Ishikawa (cell line): ENCODE measurements around the gene PRR9.

Experiments used
- CEBPB ChIP-seq: IDR thresholded peaks from 2 replicates; pipeline ENCODE4 v1.6.1; 2012
- CREB1 ChIP-seq: IDR thresholded peaks from 2 replicates; pipeline ENCODE4 v1.6.1; 2012; ENCODE audit warnings: low read depth
- EGR1 ChIP-seq: IDR thresholded peaks from 2 replicates; pipeline ENCODE4 v1.6.1; 2012
- EP300 ChIP-seq: IDR thresholded peaks from 2 replicates; pipeline ENCODE4 v1.6.1; 2012; ENCODE audit warnings: borderline replicate concordance
- FOXM1 ChIP-seq: IDR thresholded peaks from 2 replicates; pipeline ENCODE4 v1.6.1; 2012; ENCODE audit warnings: low read depth, borderline replicate concordance
- NFIC ChIP-seq: IDR thresholded peaks from 2 replicates; pipeline ENCODE4 v1.6.1; 2012
- RAD21 ChIP-seq: IDR thresholded peaks from 2 replicates; pipeline ENCODE4 v1.6.1; 2012; ENCODE audit warnings: low read depth
- TAF1 ChIP-seq: IDR thresholded peaks from 2 replicates; pipeline ENCODE4 v1.6.1; 2012; ENCODE audit warnings: low read depth, mild to moderate bottlenecking
- TCF12 ChIP-seq: IDR thresholded peaks from 2 replicates; pipeline ENCODE4 v1.6.1; 2012; ENCODE audit warnings: low read depth
- TEAD4 ChIP-seq: IDR thresholded peaks from 2 replicates; pipeline ENCODE4 v1.6.1; 2012
- YY1 ChIP-seq: IDR thresholded peaks from 2 replicates; pipeline ENCODE4 v1.6.1; 2012; ENCODE audit warnings: low read depth
- ZBTB7A ChIP-seq: IDR thresholded peaks from 2 replicates; pipeline ENCODE4 v1.6.1; 2012; ENCODE audit warnings: low read depth
- TF ChIP-seq, protein P1 (sequence below): IDR thresholded peaks from 2 replicates; pipeline ENCODE4 v1.6.1; 2012
- TF ChIP-seq, protein P2 (sequence below): IDR thresholded peaks from 2 replicates; pipeline ENCODE4 v1.6.1; 2012; ENCODE audit warnings: low read depth, mild to moderate bottlenecking
- TF ChIP-seq, protein P3 (sequence below): IDR thresholded peaks from 2 replicates; pipeline ENCODE4 v1.6.1; 2012

The PRR9 gene

DNA sequence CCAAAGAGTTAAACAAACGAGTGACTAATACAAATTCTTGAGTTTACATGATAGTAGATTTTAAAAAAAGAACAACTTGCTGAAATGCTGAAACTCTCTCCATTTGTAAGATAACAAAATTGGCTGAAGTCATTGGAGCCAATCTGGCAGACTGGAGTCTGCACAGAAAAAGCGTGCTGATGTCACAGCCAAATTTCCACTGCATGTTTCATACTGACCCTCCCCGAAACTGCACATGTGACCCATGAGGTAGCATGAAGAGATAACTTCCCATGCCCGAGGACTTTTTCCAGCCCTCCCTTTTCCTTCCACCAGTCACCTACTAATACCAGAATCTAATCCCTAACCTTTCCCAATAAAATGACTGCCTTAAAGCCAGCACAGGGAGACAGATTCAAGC lies 15.4 kb upstream of the PRR9 start:
- TF ChIP-seq YY1 (no peak), TAF1 (no peak), EP300 (no peak), CEBPB (no peak), RAD21 (no peak), TEAD4 (no peak), ZBTB7A (no peak), FOXM1 (no peak), TCF12 (no peak), NFIC (no peak), EGR1 (no peak), CREB1 (no peak)
- TF ChIP-seq, protein P1, sequence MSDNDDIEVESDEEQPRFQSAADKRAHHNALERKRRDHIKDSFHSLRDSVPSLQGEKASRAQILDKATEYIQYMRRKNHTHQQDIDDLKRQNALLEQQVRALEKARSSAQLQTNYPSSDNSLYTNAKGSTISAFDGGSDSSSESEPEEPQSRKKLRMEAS: no peak
- TF ChIP-seq, protein P2, sequence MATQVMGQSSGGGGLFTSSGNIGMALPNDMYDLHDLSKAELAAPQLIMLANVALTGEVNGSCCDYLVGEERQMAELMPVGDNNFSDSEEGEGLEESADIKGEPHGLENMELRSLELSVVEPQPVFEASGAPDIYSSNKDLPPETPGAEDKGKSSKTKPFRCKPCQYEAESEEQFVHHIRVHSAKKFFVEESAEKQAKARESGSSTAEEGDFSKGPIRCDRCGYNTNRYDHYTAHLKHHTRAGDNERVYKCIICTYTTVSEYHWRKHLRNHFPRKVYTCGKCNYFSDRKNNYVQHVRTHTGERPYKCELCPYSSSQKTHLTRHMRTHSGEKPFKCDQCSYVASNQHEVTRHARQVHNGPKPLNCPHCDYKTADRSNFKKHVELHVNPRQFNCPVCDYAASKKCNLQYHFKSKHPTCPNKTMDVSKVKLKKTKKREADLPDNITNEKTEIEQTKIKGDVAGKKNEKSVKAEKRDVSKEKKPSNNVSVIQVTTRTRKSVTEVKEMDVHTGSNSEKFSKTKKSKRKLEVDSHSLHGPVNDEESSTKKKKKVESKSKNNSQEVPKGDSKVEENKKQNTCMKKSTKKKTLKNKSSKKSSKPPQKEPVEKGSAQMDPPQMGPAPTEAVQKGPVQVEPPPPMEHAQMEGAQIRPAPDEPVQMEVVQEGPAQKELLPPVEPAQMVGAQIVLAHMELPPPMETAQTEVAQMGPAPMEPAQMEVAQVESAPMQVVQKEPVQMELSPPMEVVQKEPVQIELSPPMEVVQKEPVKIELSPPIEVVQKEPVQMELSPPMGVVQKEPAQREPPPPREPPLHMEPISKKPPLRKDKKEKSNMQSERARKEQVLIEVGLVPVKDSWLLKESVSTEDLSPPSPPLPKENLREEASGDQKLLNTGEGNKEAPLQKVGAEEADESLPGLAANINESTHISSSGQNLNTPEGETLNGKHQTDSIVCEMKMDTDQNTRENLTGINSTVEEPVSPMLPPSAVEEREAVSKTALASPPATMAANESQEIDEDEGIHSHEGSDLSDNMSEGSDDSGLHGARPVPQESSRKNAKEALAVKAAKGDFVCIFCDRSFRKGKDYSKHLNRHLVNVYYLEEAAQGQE: no peak
- TF ChIP-seq, protein P3, sequence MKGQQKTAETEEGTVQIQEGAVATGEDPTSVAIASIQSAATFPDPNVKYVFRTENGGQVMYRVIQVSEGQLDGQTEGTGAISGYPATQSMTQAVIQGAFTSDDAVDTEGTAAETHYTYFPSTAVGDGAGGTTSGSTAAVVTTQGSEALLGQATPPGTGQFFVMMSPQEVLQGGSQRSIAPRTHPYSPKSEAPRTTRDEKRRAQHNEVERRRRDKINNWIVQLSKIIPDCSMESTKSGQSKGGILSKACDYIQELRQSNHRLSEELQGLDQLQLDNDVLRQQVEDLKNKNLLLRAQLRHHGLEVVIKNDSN: no peak

DNA sequence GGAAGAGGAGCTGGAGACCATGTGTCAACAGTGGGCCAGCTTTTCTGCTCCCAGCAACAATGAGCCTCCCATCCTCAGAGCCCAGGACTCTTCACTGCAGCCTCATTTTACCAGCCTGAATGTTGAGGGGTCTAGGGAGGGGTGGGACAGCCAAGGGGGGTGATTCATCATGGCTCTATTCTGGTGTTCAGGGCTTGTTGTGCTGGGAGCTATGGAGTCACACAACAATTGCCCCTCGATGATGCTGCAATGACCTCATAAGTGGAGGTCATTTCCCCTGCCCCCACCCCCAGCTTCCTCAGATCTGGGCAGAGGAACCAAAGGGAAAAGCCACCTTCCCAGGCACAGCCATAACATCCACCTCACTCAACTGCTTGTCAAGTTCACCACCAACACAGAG lies 14.3 kb upstream of the PRR9 start, which contains the start of gene LELP1:
Gene LELP1 (plus strand): TSS at position 301 of the 400 bp plus-strand sequence. CDS start 1,278 bp downstream, outside the sequence.
- TF ChIP-seq, protein P3: no peak
- no peak for TF ChIP-seq EP300
- TF ChIP-seq, protein P1: no peak
- TF ChIP-seq RAD21: no peak

DNA sequence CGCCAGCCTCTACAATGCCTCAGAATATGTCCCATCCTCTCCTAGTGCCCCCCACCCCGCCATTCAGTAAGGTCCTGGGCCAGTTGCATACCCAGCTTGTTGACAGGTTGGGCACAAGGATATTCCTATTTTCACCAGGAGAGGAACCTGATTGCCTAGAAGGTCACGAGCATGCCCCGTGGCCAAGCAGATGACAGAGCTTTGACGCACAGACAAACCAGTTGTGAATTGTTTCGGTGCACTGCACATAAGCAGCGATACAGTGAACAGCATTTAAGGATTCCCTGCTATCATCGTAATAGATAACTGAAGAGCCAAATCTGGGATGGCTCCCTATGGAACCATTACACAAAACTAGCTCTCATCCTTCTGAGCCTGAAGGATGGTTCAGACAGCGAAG lies 10.8 kb upstream of the PRR9 start:
- no peak for TF ChIP-seq RAD21
- TF ChIP-seq, protein P2: no peak
- TF ChIP-seq, protein P1: no peak
- TF ChIP-seq EP300: no peak

DNA sequence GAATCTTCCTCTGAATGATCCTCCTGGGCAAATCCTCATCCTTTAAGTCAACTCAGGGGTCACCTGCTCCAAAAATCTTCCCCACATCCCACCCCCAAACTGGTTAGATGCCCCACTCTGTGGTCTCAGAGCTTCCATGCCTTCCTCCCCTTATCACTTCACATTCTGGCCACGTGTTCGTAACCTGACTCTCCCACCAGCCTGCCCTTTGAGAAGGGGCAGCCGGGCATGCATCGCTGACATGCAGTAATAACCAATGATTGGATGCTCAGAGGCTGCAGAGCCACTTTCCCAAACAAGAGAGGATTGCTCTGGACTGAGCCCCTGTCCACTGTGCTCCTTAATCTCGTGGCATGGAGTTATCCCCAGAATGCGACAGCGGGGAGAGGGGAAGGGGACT lies 7.2 kb upstream of the PRR9 start:
- no peak for TF ChIP-seq CEBPB
- TF ChIP-seq, protein P1: no peak
- TF ChIP-seq, protein P3: no peak
- TF ChIP-seq NFIC: no peak

DNA sequence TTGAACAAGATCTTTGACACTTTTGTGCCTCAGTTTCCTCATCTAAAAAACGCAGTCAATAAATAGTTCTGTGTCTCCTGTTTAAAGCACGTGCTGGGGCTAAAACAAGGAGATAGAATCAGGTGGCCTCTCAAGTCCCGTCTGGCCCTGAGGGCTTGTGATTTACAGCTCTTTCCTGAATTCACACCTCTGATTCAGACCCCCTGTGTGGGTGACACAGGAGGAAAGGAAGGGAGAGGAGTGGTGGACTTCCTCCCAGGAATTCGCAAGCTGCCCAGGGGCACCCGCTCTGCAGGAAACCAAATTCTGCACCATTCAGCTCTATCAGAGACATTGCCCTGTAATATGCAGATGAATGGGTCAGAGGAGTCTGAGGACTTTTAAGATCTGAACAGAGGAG lies 5.2 kb upstream of the PRR9 start:
- TF ChIP-seq NFIC (no peak), ZBTB7A (no peak), CREB1 (no peak), EP300 (no peak), RAD21 (no peak), YY1 (no peak), TAF1 (no peak), FOXM1 (no peak), TCF12 (no peak), CEBPB (no peak), EGR1 (no peak), TEAD4 (no peak)
- TF ChIP-seq, protein P1: no peak
- TF ChIP-seq, protein P3: no peak
- TF ChIP-seq, protein P2: no peak
